Measurements from ENCODE around the gene PROC.

DNA sequence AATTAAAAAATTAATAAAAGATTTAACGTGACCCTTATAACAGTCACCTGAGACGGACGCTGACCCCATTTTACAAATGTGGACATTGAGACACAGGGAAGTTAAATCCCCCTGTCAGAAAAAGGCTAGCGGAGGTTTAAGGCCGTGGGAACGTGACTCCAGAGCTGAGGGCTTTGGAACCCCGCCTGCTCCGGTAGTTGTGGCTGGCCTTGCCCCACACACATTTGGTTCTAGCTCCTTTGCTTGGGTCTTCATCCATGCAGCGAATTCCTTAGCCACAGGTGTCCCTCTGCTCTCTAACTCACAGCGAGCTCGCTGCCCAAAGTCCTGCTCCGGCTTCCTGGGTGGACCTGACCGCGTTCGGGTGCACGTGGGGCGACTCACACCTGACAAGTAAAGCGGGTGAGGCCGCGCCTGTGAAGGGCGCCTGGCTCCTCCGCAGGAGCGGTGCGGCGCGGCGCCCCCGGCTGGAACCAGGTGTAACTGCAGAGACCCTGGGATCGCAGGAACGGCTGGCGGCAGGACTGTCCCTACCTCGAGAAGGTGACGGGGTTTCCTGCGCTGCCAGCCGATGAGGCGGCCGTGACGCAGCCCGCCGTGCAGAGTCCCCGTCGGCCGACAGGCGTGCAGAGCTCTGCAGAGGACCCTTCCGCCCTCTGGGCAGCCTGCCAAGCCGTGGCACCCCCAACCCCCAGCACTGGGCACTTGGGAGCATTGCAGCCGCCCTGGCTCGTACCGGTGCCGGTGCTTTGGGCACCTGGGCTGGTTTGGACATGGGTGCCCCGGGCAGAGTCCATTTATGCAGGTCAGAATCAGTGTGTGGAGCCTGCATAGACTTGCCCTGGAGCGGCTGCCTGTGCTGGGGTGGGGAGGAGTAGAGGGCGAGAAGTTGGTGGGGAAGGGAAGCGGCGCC is 2.4 kb upstream of the PROC start:
- TF ChIP-seq, protein P1, sequence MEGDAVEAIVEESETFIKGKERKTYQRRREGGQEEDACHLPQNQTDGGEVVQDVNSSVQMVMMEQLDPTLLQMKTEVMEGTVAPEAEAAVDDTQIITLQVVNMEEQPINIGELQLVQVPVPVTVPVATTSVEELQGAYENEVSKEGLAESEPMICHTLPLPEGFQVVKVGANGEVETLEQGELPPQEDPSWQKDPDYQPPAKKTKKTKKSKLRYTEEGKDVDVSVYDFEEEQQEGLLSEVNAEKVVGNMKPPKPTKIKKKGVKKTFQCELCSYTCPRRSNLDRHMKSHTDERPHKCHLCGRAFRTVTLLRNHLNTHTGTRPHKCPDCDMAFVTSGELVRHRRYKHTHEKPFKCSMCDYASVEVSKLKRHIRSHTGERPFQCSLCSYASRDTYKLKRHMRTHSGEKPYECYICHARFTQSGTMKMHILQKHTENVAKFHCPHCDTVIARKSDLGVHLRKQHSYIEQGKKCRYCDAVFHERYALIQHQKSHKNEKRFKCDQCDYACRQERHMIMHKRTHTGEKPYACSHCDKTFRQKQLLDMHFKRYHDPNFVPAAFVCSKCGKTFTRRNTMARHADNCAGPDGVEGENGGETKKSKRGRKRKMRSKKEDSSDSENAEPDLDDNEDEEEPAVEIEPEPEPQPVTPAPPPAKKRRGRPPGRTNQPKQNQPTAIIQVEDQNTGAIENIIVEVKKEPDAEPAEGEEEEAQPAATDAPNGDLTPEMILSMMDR (IDR thresholded peaks at IDR 0.05), result peak; percentile 66 to 94 (median 89)
- TF ChIP-seq EP300 (IDR thresholded peaks at IDR 0.05), result no peak
